ENCODE results near the gene GOLIM4. TPM values are rescaled to one million over a fixed set of nuclear protein-coding genes. Genes with fewer than 3 reads are reported as not detected.

GOLIM4 gene
- total RNA-seq, 1 donor from 2014 or later = 50.9 TPM

DNA sequence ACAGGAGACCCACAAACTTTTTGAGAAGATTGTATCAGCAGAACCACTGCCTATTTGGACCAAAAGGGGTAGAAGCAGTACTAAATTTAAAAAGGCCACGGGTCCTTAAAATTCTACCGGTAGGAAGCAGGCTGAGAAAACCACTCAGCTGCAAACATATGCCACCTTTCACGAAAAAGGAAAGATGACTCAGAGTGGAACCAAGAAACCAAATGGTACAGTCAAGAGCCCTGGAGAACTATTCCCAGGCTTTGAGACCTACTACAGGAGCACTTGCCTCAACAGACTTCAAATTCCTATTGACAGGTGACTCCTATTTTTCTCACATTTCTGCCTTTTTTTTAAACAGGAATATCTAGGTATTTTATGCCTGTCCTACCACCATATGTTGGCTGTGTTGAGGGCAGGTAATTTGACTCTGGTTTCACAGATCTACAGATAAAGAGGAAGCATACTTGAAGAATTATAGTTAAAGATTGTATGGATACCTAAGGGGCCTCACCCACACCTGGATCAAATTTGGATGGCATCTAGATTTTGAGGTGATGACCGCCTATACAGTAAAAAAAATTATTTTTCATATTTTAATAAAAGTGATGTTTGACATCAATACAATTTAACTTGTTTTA, 10.1 kb downstream of the GOLIM4 start:
- DNase-seq = no peak
- Histone ChIP-seq H3K27ac (no peak overlapping the region), H3K9me3 (no peaks in the 10 kb centered on the region), H3K27me3 (no peaks in the 10 kb centered on the region), H3K4me1 (peaks cover 12% of the 10 kb centered on the region), H3K4me3 (no peak overlapping the region), H3K36me3 (no peaks in the 10 kb centered on the region)
- TF ChIP-seq, protein P1, sequence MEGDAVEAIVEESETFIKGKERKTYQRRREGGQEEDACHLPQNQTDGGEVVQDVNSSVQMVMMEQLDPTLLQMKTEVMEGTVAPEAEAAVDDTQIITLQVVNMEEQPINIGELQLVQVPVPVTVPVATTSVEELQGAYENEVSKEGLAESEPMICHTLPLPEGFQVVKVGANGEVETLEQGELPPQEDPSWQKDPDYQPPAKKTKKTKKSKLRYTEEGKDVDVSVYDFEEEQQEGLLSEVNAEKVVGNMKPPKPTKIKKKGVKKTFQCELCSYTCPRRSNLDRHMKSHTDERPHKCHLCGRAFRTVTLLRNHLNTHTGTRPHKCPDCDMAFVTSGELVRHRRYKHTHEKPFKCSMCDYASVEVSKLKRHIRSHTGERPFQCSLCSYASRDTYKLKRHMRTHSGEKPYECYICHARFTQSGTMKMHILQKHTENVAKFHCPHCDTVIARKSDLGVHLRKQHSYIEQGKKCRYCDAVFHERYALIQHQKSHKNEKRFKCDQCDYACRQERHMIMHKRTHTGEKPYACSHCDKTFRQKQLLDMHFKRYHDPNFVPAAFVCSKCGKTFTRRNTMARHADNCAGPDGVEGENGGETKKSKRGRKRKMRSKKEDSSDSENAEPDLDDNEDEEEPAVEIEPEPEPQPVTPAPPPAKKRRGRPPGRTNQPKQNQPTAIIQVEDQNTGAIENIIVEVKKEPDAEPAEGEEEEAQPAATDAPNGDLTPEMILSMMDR (IDR thresholded peaks at IDR 0.05) = no peak
- ATAC-seq = no peak
- intact Hi-C loops (cut with DNase I) = no loop called here

DNA sequence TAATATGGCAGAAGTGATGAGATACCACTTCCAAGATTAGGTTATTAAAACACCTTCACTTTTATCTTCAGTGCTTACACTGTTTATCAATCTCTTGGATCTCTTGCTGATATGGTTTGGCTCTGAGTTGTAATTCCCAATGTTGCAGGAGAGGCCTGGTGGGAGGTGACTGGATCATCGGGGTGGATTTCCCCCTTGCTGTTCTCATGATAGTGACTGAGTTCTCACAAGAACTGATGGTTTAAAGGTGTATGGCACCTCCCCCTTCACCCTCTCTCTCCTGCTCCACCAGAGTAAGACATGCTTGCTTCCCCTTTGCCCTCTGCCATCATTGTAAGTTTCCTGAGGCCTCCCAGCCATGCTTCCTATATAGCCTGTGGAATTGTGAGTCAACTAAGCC, 11.8 kb downstream of the GOLIM4 start:
- Histone ChIP-seq H3K27me3 (no peaks in the 10 kb centered on the region), H3K9me3 (no peaks in the 10 kb centered on the region), H3K36me3 (no peaks in the 10 kb centered on the region), H3K4me1 (no peaks in the 10 kb centered on the region), H3K4me3 (no peak overlapping the region), H3K27ac (no peak overlapping the region)
- DNase-seq (no peak), ATAC-seq (no peak)
- intact Hi-C loops (cut with DNase I) = no loop called here
- TF ChIP-seq, protein P1 (IDR thresholded peaks at IDR 0.05) = no peak

DNA sequence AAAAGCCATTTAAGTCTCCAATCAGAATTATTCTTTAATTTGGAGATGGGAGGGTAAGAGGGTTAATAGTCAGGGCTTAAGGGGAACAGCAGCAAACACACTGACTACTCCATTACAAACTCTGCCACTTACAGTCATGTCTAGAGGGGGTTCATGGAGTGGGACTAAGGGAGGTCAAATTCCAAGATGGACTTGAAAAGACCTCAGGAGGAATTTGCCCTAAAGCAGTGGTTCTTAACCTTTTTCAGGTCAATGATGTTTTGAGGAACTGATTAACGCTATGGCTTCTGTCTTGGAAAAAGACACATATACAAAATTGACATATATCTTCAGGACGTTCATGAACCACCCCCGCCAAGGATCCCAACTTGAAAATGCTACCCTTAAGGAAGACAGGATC, 13.9 kb downstream of the GOLIM4 start:
- H3K4me1 ChIP-seq = no peaks in the 10 kb centered on the region
- intact Hi-C loops (cut with DNase I) = no loop called here
- no peaks in the 10 kb centered on the region for H3K9me3 ChIP-seq
- DNase-seq = no peak
- no peaks in the 10 kb centered on the region for H3K27me3 ChIP-seq
- ATAC-seq = no peak
- H3K27ac ChIP-seq = no peak overlapping the region
- TF ChIP-seq, protein P1 (IDR thresholded peaks at IDR 0.05) = no peak
- H3K36me3 ChIP-seq = no peaks in the 10 kb centered on the region
- no peak overlapping the region for H3K4me3 ChIP-seq

DNA sequence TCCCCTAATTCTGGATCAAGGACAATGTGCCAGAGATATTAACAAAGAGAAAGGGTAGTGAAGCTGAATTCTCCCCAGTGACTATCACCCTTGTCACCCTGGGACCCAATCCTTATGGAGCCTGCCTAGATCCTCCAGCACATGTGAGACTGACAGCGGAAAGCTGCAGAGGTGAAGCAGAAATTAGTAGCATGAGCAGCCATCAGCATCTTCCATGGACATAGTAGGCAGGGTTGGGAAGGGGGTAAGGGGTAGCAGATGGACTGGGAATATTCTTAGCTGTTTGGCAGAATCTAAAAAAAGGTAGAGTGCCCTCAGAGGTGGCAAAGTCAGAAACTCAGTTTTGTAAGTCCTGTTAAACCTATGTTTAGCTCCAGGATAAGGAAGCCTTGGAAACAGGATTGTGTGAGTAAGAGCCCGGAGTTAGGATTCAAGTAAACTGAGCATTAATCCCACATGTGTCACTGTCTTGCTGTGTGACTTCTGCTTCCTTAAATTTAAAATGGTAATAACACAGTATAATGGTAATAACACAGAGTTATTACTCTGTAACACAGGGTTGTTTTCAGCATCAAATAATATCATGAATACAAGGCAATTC, 14.5 kb downstream of the GOLIM4 start:
- Histone ChIP-seq H3K4me1 (no peaks in the 10 kb centered on the region), H3K9me3 (no peaks in the 10 kb centered on the region), H3K36me3 (no peaks in the 10 kb centered on the region), H3K27ac (no peak overlapping the region), H3K4me3 (no peak overlapping the region), H3K27me3 (no peaks in the 10 kb centered on the region)
- ATAC-seq (no peak), DNase-seq (no peak)
- TF ChIP-seq, protein P1 (IDR thresholded peaks at IDR 0.05) = no peak
- intact Hi-C loops (cut with DNase I) = no loop called here

DNA sequence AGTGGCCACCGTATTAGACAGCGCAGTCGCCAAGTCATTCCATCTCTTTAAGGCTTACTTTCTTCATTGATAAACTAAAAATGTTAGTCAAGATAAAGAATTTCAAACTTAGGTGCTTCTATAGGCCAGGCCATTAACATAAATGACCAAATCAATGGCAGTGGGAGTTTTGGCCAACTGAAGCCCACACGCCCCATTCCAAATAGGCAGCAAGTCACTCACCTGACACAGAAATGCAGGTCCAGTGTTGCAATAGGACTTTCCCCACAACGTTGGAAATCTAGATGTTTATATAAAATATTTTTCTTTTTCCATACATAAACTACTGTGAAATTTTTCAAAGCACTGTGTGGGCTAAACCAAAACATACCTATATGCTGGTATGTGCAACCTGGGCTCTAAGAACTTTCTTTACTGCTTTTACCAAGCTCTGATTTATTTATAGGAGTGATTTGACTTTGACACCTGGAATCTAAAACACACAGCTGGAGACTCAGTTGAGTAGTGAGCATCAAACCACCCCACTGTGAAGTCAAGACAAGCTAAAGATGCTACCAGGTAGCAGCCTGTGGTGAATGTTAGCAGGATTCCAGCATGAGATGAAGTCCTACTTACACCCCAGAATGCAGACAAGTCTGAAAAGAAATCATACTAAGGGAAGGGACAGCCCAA, 15.1 kb downstream of the GOLIM4 start:
- TF ChIP-seq, protein P1 (IDR thresholded peaks at IDR 0.05) = no peak
- H3K27ac ChIP-seq = no peak overlapping the region
- H3K27me3 ChIP-seq = no peaks in the 10 kb centered on the region
- ATAC-seq (no peak), DNase-seq (no peak)
- H3K9me3 ChIP-seq = no peaks in the 10 kb centered on the region
- H3K4me1 ChIP-seq = no peaks in the 10 kb centered on the region
- H3K36me3 ChIP-seq = no peaks in the 10 kb centered on the region
- intact Hi-C loops (cut with DNase I) = no loop called here
- H3K4me3 ChIP-seq = no peak overlapping the region
